Measurements from ENCODE around the gene MFAP5. TPM values are rescaled to one million over a fixed set of nuclear protein-coding genes. Genes with fewer than 3 reads are reported as not detected.

Gene MFAP5
- total RNA-seq = 42.2 TPM

GRCh38 chr12:8662593-8662992, at the start of gene MFAP5:
Gene MFAP5 (minus strand): TSS chr12:8662826. CDS start chr12:8662104, 722 bp downstream.

GRCh38 chr12:8697476-8698131, 35.0 kb upstream of the MFAP5 start, which contains the start of gene RIMKLB:
Gene RIMKLB (plus strand): TSS chr12:8697991. CDS start chr12:8713867, 15,876 bp downstream.

GRCh38 chr12:8612629-8613028, 50.0 kb downstream of the MFAP5 start, which contains the start of gene AICDA:
Gene AICDA (minus strand): TSS chr12:8612859. CDS start chr12:8612767, 92 bp downstream.

Small RNAs within 50 kb of the gene (small RNA-seq; reads per million reads assigned to genes)
- gene RF00564 (ENCODE audit: low replicate concordance) = not detected

Other genes starting within 250 kb of the MFAP5 start
- 0.12 TPM for gene CLEC6A, start 206.9 kb downstream of the MFAP5 start, total RNA-seq
- 1.8 TPM for gene CLEC4D, start 149.3 kb downstream of the MFAP5 start, total RNA-seq
- gene CLEC4E, start 121.9 kb downstream of the MFAP5 start, total RNA-seq = 1.5 TPM
- gene AICDA, start 50.0 kb downstream of the MFAP5 start, total RNA-seq = 0.23 TPM
- 69.1 TPM for gene RIMKLB, start 35.2 kb upstream of the MFAP5 start, total RNA-seq
- 0.93 TPM for gene A2ML1, start 159.8 kb upstream of the MFAP5 start, total RNA-seq